ENCODE results near the gene TRAPPC10.

DNA sequence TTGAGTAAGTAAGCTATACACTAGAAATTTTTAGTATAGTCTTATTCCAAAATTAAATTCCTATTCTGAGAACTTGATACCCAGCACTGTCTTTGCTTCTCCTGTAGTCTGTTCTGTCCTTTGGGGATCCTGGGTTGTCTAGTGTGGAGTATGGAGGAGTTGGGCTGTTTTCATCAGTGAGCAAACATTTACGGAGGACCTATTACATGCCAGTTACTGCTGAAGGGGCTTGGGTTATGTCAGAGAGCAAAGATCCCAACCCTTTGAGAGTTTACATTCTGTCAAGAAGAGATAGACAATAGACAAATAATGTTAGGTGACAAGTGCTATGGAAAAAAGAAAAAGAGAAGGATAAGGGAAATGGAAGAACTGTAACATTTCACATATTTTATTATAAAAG lies 9.0 kb downstream of the TRAPPC10 start:
- TF ChIP-seq, protein P1, sequence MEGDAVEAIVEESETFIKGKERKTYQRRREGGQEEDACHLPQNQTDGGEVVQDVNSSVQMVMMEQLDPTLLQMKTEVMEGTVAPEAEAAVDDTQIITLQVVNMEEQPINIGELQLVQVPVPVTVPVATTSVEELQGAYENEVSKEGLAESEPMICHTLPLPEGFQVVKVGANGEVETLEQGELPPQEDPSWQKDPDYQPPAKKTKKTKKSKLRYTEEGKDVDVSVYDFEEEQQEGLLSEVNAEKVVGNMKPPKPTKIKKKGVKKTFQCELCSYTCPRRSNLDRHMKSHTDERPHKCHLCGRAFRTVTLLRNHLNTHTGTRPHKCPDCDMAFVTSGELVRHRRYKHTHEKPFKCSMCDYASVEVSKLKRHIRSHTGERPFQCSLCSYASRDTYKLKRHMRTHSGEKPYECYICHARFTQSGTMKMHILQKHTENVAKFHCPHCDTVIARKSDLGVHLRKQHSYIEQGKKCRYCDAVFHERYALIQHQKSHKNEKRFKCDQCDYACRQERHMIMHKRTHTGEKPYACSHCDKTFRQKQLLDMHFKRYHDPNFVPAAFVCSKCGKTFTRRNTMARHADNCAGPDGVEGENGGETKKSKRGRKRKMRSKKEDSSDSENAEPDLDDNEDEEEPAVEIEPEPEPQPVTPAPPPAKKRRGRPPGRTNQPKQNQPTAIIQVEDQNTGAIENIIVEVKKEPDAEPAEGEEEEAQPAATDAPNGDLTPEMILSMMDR (IDR thresholded peaks at IDR 0.05; ENCODE audit: insufficient read depth, low read length) = no peak
- TF ChIP-seq POLR2AphosphoS5 (IDR thresholded peaks at IDR 0.05; ENCODE audit: low read depth) (no peak), REST (IDR thresholded peaks at IDR 0.05; ENCODE audit: insufficient replicate concordance, low read depth) (no peak)
